HG03135 (cell line): Measurements from ENCODE around the gene PRKX.
"Not testable (repeated sequence)": the region's sequence is repeated elsewhere in the genome, so short reads cannot be mapped to it uniquely, and the experiment has no call there.

Source experiments
- ATAC-seq: cut with Tn5 transposase; IDR thresholded peaks from one replicate; pipeline ENCODE4 v1.9.1; 2021; ENCODE audit warnings: mild to moderate bottlenecking, moderate library complexity; ENCODE audit not compliant: unreplicated experiment

Gene PRKX

GRCh38 chrX:3712051-3712869 lies 1.2 kb downstream of the PRKX start:
- ATAC-seq = peak; percentile 20

- no peak for ATAC-seq
These were observed 2.0 kb downstream of the PRKX start for GRCh38 chrX:3711331-3711917.

- not testable (repeated sequence) for ATAC-seq
These were observed 5.7 kb downstream of the PRKX start for GRCh38 chrX:3707673-3708274.

- no peak for ATAC-seq
These were observed 7.0 kb downstream of the PRKX start for GRCh38 chrX:3706481-3706880.

GRCh38 chrX:3703251-3703650 lies 10.2 kb downstream of the PRKX start:
- not testable (repeated sequence) for ATAC-seq

GRCh38 chrX:3702095-3702494 lies 11.4 kb downstream of the PRKX start:
- ATAC-seq = not testable (repeated sequence)

GRCh38 chrX:3701445-3701928 lies 12.0 kb downstream of the PRKX start:
- not testable (repeated sequence) for ATAC-seq

- ATAC-seq = no peak
These were observed 13.5 kb downstream of the PRKX start for GRCh38 chrX:3699821-3700381.

GRCh38 chrX:3697701-3698279 lies 15.7 kb downstream of the PRKX start:
- no peak for ATAC-seq

GRCh38 chrX:3697220-3697684 lies 16.2 kb downstream of the PRKX start:
- ATAC-seq = no peak

- no peak for ATAC-seq
These were observed 17.9 kb downstream of the PRKX start for GRCh38 chrX:3695536-3695935.

- ATAC-seq = no peak
These were observed 23.3 kb downstream of the PRKX start for GRCh38 chrX:3690140-3690539.

GRCh38 chrX:3683236-3683635 lies 30.2 kb downstream of the PRKX start:
- ATAC-seq = not testable (repeated sequence)

GRCh38 chrX:3680459-3680858 lies 33.0 kb downstream of the PRKX start:
- no peak for ATAC-seq

- no peak for ATAC-seq
These were observed 33.8 kb downstream of the PRKX start for GRCh38 chrX:3679669-3680068.

GRCh38 chrX:3678328-3678727 lies 35.1 kb downstream of the PRKX start:
- ATAC-seq = no peak

GRCh38 chrX:3674881-3675280 lies 38.6 kb downstream of the PRKX start:
- no peak for ATAC-seq

- ATAC-seq = no peak
These were observed 43.5 kb downstream of the PRKX start for GRCh38 chrX:3669841-3670475.

- ATAC-seq = no peak
These were observed 46.5 kb downstream of the PRKX start for GRCh38 chrX:3666975-3667374.

- no peak for ATAC-seq
These were observed 48.5 kb downstream of the PRKX start for GRCh38 chrX:3664921-3665320.
